H1 (cell line): ENCODE measurements around the gene S1PR1. TPM values are rescaled to one million over a fixed set of nuclear protein-coding genes. Genes with fewer than 3 reads are reported as not detected.

Experiments
- ATF2 ChIP-seq: IDR thresholded peaks from 2 replicates; pipeline ENCODE4 v1.6.1; 2012; ENCODE audit warnings: low read length, inconsistent platforms
- BRCA1 ChIP-seq: IDR thresholded peaks from 2 replicates; pipeline ENCODE4 v1.6.1; 2012; ENCODE audit warnings: low read depth, low read length, improper control_type of control experiment
- CTCF ChIP-seq, 3 experiments: IDR thresholded peaks; 1 replicate in 2 of 3; 2 replicates in 1 of 3; pipeline versions ENCODE4 v1.5.1 to v1.6.1; 2011; ENCODE audit warnings: low read length in 3 of 3, mild to moderate bottlenecking in 3 of 3, inconsistent platforms in 2 of 3, low read depth in 1 of 3, moderate library complexity in 1 of 3; ENCODE audit not compliant: insufficient read depth in 1 of 3; ENCODE audit errors: control extremely low read depth in 1 of 3
- EP300 ChIP-seq, 2 experiments: IDR thresholded peaks; 1 replicate in 1 of 2; 2 replicates in 1 of 2; pipeline ENCODE4 v1.6.1; 2011 to 2012; ENCODE audit warnings: low read depth in 2 of 2, low read length in 2 of 2, mild to moderate bottlenecking in 2 of 2, borderline replicate concordance in 1 of 2, inconsistent platforms in 1 of 2, moderate library complexity in 1 of 2
- POU5F1 ChIP-seq: IDR thresholded peaks from 2 replicates; pipeline ENCODE4 v1.6.1; 2011; ENCODE audit warnings: low read depth, mild to moderate bottlenecking, low read length, moderate library complexity
- TBP ChIP-seq: IDR thresholded peaks from 2 replicates; pipeline ENCODE4 v1.6.1; 2011; ENCODE audit warnings: low read depth, low read length, improper control_type of control experiment
- polyA plus RNA-seq, 7 experiments: library from polyadenylated mRNA; depleted of rRNA in 3 of 7; stranded (reverse) in 5 of 7; unstranded in 2 of 7; fragments of >200 nt in 5 of 7; fragments of 200-250 nt in 2 of 7; gene quantifications; 1 replicate in 5 of 7; 2 replicates in 1 of 7; 4 replicates in 1 of 7; pipeline versions ENCODE4 v1.2.1 to v1.2.3, GENCODE V29; 2011 to 2013; ENCODE audit warnings: missing spikeins in 2 of 7, mixed read lengths in 2 of 7
- total RNA-seq: library from RNA; stranded (reverse); fragmentation: NEBNext Ultra II Directional; extraction: Animal tissue kit (Norgen Biotek cat#: 25700); gene quantifications from 2 replicates; pipeline ENCODE4 v1.2.1, GENCODE V29; 2021
- TF ChIP-seq, protein P1 (sequence below): IDR thresholded peaks from 2 replicates; pipeline ENCODE4 v1.6.1; 2012; ENCODE audit warnings: inconsistent platforms

Gene S1PR1
- total and polyA plus RNA-seq, 2 of the 8 experiments (the other 6 are each of a cell fraction or from before 2014, with no cell fraction given), result 3.5 to 5.5 TPM

GRCh38 chr1:101257500-101258325 lies 20.9 kb downstream of the S1PR1 start (continued):
- TF ChIP-seq CTCF (IDR thresholded peaks at IDR 0.05; ENCODE audit: control extremely low read depth in 1 of 3, insufficient read depth in 1 of 3, low read depth in 1 of 3, low read length in 3 of 3), result no peak
- TF ChIP-seq, protein P1, sequence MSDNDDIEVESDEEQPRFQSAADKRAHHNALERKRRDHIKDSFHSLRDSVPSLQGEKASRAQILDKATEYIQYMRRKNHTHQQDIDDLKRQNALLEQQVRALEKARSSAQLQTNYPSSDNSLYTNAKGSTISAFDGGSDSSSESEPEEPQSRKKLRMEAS, result no peak
- TF ChIP-seq TBP, result no peak
- TF ChIP-seq POU5F1, result no peak
- TF ChIP-seq BRCA1, result no peak
- no peak for TF ChIP-seq ATF2
- TF ChIP-seq EP300 (IDR thresholded peaks at IDR 0.05; ENCODE audit: borderline replicate concordance in 1 of 2, low read depth in 2 of 2, low read length in 2 of 2), result no peak
